ENCODE results near the gene EBP.
A peak's percentile ranks its signal among the peaks of the same experiment; 100 is the strongest.

The EBP gene

DNA sequence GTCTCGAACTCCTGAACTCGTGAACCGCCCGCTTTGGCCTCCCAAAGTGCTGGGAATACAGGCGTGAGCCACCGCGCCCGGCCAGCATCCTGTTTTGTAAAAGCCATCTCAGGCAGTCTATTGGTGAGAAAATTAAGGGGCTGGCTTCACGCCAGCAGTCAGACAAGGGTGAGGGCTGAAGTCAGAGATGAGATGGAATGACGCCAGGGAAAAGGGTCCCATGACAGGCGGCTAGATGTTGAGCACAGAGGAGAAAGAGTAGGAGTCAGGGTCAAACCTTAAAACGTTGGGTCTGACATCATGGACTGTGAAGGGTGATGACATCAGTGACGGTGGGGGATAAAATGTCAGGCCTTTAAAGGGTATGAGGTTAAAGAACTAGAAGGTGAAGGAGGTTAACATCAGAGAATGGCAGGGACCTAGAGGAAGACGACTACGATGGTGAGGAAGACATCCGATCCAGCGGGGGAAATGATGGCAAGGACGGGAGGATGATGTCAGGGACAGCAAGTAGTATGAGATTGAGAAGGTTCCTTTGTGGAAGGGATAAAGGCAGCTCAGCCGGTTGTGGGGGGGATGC, 52.2 kb downstream of the EBP start:
- DNase-seq (ENCODE audit: insufficient read length, low spot score) = no peak

DNA sequence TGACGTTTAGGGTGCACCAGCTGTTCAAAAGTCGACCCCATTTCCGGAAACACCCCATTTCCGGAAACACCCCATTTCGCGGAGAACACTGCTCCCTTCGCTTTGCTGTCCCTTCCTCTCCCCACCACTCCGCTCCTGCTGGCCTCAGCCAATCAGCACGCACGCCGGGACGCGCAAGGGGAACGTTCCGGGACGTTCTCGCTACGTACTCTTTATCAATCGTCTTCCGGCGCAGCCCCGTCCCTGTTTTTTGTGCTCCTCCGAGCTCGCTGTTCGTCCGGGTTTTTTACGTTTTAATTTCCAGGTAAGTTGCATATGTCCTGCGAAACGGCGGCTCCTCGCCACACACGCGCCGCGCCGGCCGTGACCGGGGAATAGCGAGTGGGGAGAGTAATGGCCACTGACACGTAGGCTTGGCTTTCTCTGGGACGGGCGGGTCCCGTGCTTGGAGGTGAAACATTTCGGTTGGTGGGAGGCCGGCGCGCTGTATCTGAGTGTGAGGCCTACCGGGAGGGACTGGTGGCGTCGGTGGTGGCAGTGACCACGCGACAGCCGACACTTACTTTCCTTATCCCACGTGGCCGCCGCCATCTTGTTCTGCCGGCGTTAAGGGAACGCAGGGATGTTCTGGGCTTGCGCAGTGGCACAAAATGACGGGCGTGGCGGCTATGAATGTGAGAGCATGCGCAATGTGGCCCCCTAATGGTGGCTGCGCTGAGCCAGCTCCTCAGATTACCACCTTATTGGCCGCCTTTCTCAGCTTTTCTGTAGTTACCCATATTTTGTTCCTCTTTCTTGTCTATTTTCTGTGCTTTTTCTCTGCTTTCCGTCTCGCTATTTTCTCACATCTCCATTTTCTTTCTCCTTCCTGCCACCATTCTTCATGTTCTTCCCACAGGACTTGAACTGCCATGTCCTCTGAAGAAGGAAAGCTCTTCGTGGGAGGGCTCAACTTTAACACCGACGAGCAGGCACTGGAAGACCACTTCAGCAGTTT, 53.0 kb downstream of the EBP start, which contains the start of gene RBM3:
Gene RBM3 (plus strand): TSS at position 215 of the 997 bp plus-strand sequence. CDS start 697 bp downstream, at position 912.
- FAIRE-seq = peak; percentile 99
- DNase-seq (ENCODE audit: insufficient read length, low spot score) = peak; percentile 56

More for the DNA sequence above, 52.2 kb downstream of the EBP start:
- FAIRE-seq = no peak

DNA sequence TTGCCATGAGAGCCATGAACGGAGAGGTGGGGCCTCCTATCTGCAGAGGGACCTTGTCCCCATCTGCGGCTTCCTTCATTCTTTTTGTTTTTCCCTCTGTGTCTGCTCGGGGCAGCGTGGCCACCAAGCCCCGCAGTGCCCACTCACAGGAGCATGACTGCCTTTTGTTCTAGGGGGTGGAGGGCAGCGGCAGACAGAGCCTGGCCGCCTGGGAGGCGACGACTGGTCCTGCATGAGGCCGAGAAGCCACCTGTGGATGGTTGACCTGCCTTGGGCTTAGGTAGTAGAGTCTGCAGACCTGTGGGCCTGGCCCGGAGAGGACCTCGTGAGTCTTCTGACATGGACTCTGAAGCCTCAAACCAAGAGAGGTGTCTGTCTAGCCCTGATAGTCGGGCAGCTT, 54.0 kb downstream of the EBP start:
- FAIRE-seq = no peak

DNA sequence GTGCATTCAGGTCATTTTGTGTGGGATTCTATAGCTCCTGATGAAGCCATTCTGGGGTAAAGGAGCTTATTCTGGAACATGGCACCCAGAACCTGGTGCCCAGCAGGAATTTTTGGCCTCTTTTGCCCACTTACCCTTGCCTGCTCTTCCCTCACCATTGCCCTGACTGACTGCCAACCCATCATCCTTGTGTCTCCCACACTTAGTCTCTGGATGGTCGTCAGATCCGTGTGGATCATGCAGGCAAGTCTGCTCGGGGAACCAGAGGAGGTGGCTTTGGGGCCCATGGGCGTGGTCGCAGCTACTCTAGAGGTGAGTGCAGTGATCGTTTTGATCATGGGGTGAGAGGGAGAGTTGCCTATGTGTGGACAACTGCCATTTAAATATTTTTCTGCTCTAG, 54.5 kb downstream of the EBP start:
- FAIRE-seq (peak; percentile 68), DNase-seq (ENCODE audit: insufficient read length, low spot score) (no peak)

More for the DNA sequence above, 54.0 kb downstream of the EBP start:
- DNase-seq (ENCODE audit: insufficient read length, low spot score) = no peak
